HEK293 (cell line): ENCODE data around the gene SNN.

Source experiments
- BCL11B ChIP-seq: fragments of 450-650 bp; formaldehyde crosslinking; IDR thresholded peaks from 2 replicates; pipeline ENCODE4 v1.5.1; 2016; ENCODE audit warnings: low read depth, missing biosample characterization, missing genetic modification characterization
- OVOL3 ChIP-seq: fragments of 450-650 bp; formaldehyde crosslinking; IDR thresholded peaks from 2 replicates; pipeline ENCODE4 v1.5.1; 2016; ENCODE audit warnings: missing biosample characterization, missing genetic modification characterization
- PBX3 ChIP-seq: sonication (generic); formaldehyde crosslinking; IDR thresholded peaks from 2 replicates; pipeline ENCODE4 v1.8.1; 2022; ENCODE audit warnings: mild to moderate bottlenecking, moderate library complexity, missing genetic modification reagents
- PRDM10 ChIP-seq: fragments of 450-650 bp; formaldehyde crosslinking; IDR thresholded peaks from 2 replicates; pipeline ENCODE4 v1.5.1; 2016; ENCODE audit warnings: missing biosample characterization, missing genetic modification characterization
- ZBTB6 ChIP-seq: fragments of 450-650 bp; formaldehyde crosslinking; IDR thresholded peaks from 2 replicates; pipeline ENCODE4 v1.5.1; 2017; ENCODE audit warnings: missing biosample characterization, missing genetic modification characterization
- ZBTB7A ChIP-seq: fragments of 450-650 bp; formaldehyde crosslinking; IDR thresholded peaks from 2 replicates; pipeline ENCODE4 v1.5.1; 2016; ENCODE audit warnings: low read depth, missing biosample characterization, missing genetic modification characterization
- ZNF157 ChIP-seq: fragments of 450-650 bp; formaldehyde crosslinking; IDR thresholded peaks from 2 replicates; pipeline ENCODE4 v1.5.1; 2016; ENCODE audit warnings: missing biosample characterization, missing genetic modification characterization
- ZNF169 ChIP-seq: fragments of 450-650 bp; formaldehyde crosslinking; IDR thresholded peaks from 2 replicates; pipeline ENCODE4 v1.5.1; 2016; ENCODE audit warnings: missing biosample characterization, missing genetic modification characterization
- ZNF221 ChIP-seq: fragments of 450-650 bp; formaldehyde crosslinking; IDR thresholded peaks from 2 replicates; pipeline ENCODE4 v1.5.1; 2017; ENCODE audit warnings: missing biosample characterization, missing genetic modification characterization, borderline replicate concordance
- ZNF280D ChIP-seq: fragments of 450-650 bp; formaldehyde crosslinking; IDR thresholded peaks from 2 replicates; pipeline ENCODE4 v1.5.1; 2016; ENCODE audit warnings: missing biosample characterization, missing genetic modification characterization
- ZNF350 ChIP-seq: fragments of 450-650 bp; formaldehyde crosslinking; IDR thresholded peaks from 2 replicates; pipeline ENCODE4 v1.5.0; 2017; ENCODE audit warnings: missing biosample characterization, mild to moderate bottlenecking, missing genetic modification characterization
- ZNF362 ChIP-seq: fragments of 450-650 bp; formaldehyde crosslinking; IDR thresholded peaks from 2 replicates; pipeline ENCODE4 v1.5.1; 2016; ENCODE audit warnings: missing biosample characterization, missing genetic modification characterization
- ZNF366 ChIP-seq: fragments of 450-650 bp; formaldehyde crosslinking; conservative IDR thresholded peaks from 2 replicates; pipeline ENCODE4 v1.5.1; 2016; ENCODE audit warnings: missing biosample characterization, missing genetic modification characterization
- ZNF394 ChIP-seq: fragments of 450-650 bp; formaldehyde crosslinking; IDR thresholded peaks from 2 replicates; pipeline ENCODE4 v1.5.1; 2016; ENCODE audit warnings: missing biosample characterization, missing genetic modification characterization, mild to moderate bottlenecking, moderate library complexity, borderline replicate concordance
- ZNF423 ChIP-seq: fragments of 450-650 bp; formaldehyde crosslinking; IDR thresholded peaks from 2 replicates; pipeline ENCODE4 v1.5.1; 2016; ENCODE audit warnings: missing biosample characterization, missing genetic modification characterization
- ZNF510 ChIP-seq: fragments of 450-650 bp; formaldehyde crosslinking; IDR thresholded peaks from 2 replicates; pipeline ENCODE4 v1.5.1; 2018; ENCODE audit warnings: mild to moderate bottlenecking, missing genetic modification characterization, missing biosample characterization; ENCODE audit not compliant: insufficient replicate concordance
- ZNF529 ChIP-seq: fragments of 450-650 bp; formaldehyde crosslinking; IDR thresholded peaks from 2 replicates; pipeline ENCODE4 v1.5.1; 2017; ENCODE audit warnings: missing genetic modification characterization, missing biosample characterization; ENCODE audit not compliant: insufficient replicate concordance
- ZNF544 ChIP-seq: fragments of 450-650 bp; formaldehyde crosslinking; IDR thresholded peaks from 2 replicates; pipeline ENCODE4 v1.5.0; 2017; ENCODE audit warnings: missing biosample characterization, missing genetic modification characterization
- ZNF561 ChIP-seq: fragments of 450-650 bp; IDR thresholded peaks from 2 replicates; pipeline ENCODE4 v1.5.1; 2018; ENCODE audit warnings: missing biosample characterization, missing genetic modification characterization, borderline replicate concordance
- ZNF571 ChIP-seq: fragments of 450-650 bp; formaldehyde crosslinking; IDR thresholded peaks from 2 replicates; pipeline ENCODE4 v1.5.0; 2017; ENCODE audit warnings: missing biosample characterization, missing genetic modification characterization
- ZNF600 ChIP-seq: fragments of 450-650 bp; formaldehyde crosslinking; IDR thresholded peaks from 2 replicates; pipeline ENCODE4 v1.5.1; 2016; ENCODE audit warnings: missing biosample characterization, missing genetic modification characterization
- ZNF623 ChIP-seq: fragments of 450-650 bp; formaldehyde crosslinking; IDR thresholded peaks from 2 replicates; pipeline ENCODE4 v1.5.1; 2016; ENCODE audit warnings: missing biosample characterization, missing genetic modification characterization
- ZNF670 ChIP-seq: fragments of 450-650 bp; formaldehyde crosslinking; IDR thresholded peaks from 2 replicates; pipeline ENCODE4 v1.5.1; 2016; ENCODE audit warnings: missing biosample characterization, missing genetic modification characterization, low read depth
- ZNF677 ChIP-seq: fragments of 450-650 bp; IDR thresholded peaks from 2 replicates; pipeline ENCODE4 v1.5.0; 2018; ENCODE audit warnings: missing biosample characterization, mild to moderate bottlenecking, missing genetic modification characterization, moderate library complexity
- ZNF704 ChIP-seq: fragments of 450-650 bp; formaldehyde crosslinking; IDR thresholded peaks from 2 replicates; pipeline ENCODE4 v1.5.1; 2016; ENCODE audit warnings: missing biosample characterization, missing genetic modification characterization
- ZNF785 ChIP-seq: fragments of 450-650 bp; formaldehyde crosslinking; IDR thresholded peaks from 2 replicates; pipeline ENCODE4 v1.5.1; 2016; ENCODE audit warnings: missing biosample characterization, missing genetic modification characterization
- ZNF792 ChIP-seq: fragments of 450-650 bp; formaldehyde crosslinking; IDR thresholded peaks from 2 replicates; pipeline ENCODE4 v1.5.1; 2016; ENCODE audit warnings: missing biosample characterization, missing genetic modification characterization
- ZNF830 ChIP-seq: fragments of 450-650 bp; IDR thresholded peaks from 2 replicates; pipeline ENCODE4 v1.5.0; 2018; ENCODE audit warnings: missing biosample characterization, missing genetic modification characterization, low read depth, mild to moderate bottlenecking, moderate library complexity

SNN gene

GRCh38 chr16:11639925-11640899, 28.0 kb upstream of the SNN start (continued):
- TF ChIP-seq PBX3 (CRISPR knock-in tag) (no peak), ZNF704 (tag by site-specific recombination) (no peak), ZNF600 (tag by site-specific recombination) (peak; percentile 57; the same call in 1 of the 2 replicates), ZNF792 (tag by site-specific recombination) (no peak), ZBTB7A (tag by site-specific recombination) (no peak), ZNF350 (tag by site-specific recombination) (no peak), ZNF169 (no peak), OVOL3 (tag by site-specific recombination) (no peak), ZNF362 (no peak), BCL11B (no peak), ZNF571 (tag by site-specific recombination) (no peak), ZNF280D (no peak), ZNF221 (no peak), ZNF157 (no peak), ZNF423 (tag by site-specific recombination) (no peak), ZNF670 (tag by site-specific recombination) (no peak), ZNF830 (tag by site-specific recombination) (no peak), ZNF544 (tag by site-specific recombination) (no peak), ZNF677 (tag by site-specific recombination) (no peak), ZNF785 (tag by site-specific recombination) (no peak), ZNF510 (tag by site-specific recombination) (no peak), ZNF394 (tag by site-specific recombination) (peak; percentile 43; the same call in 1 of the 2 replicates), ZNF623 (tag by site-specific recombination) (no peak), PRDM10 (tag by site-specific recombination) (peak; percentile 91), ZBTB6 (tag by site-specific recombination) (peak; percentile 56; the same call in 1 of the 2 replicates), ZNF561 (no peak), ZNF529 (tag by site-specific recombination) (no peak), ZNF366 (tag by site-specific recombination) (peak; percentile 79)
